ENCODE results near the gene PRKCB. TPM values are rescaled to one million over a fixed set of nuclear protein-coding genes. Genes with fewer than 3 reads are reported as not detected.

Gene PRKCB
- total and polyA plus RNA-seq, 12 donors = 0.30 to 8.8 (median 1.1) TPM

GRCh38 chr16:23807028-23807427, 28.8 kb upstream of the PRKCB start:
- no peak for TF ChIP-seq CTCF (IDR thresholded peaks at IDR 0.05)
- H3K4me3 ChIP-seq = no peak overlapping the region
- no peaks in the 10 kb centered on the region for H3K9me3 ChIP-seq
- H3K27ac ChIP-seq = no peak overlapping the region
- WGBS, 2 donors = 32 to 50% methylated on average over 1 of the region's 1 CpG
- peaks cover 0 to 68% (median 13%) of the 10 kb centered on the region in 7 donors for H3K27me3 ChIP-seq
- intact Hi-C loops (cut with DNase I) = loop anchor here in 6 of 10 donors (10.0 kb wide), 3 partner anchors 198 to 698 kb away; no protein-coding TSS in a partner anchor
- no peaks in the 10 kb centered on the region for H3K36me3 ChIP-seq
- DNase-seq (no peak), ATAC-seq (peak in 1 of 8 donors; percentile 35)
- H3K4me1 ChIP-seq = peaks cover 0 to 7% (median 0%) of the 10 kb centered on the region in 9 donors

- Histone ChIP-seq H3K27me3 (peaks cover 0 to 37% (median 17%) of the 10 kb centered on the region in 7 donors), H3K36me3 (no peaks in the 10 kb centered on the region), H3K4me1 (peaks cover 0 to 16% (median 0%) of the 10 kb centered on the region in 9 donors), H3K4me3 (no peak overlapping the region), H3K9me3 (peaks cover 0 to 3% (median 0%) of the 10 kb centered on the region in 11 donors), H3K27ac (no peak overlapping the region)
- WGBS, 2 donors = 91 to 94% methylated on average over 4 of the region's 4 CpGs
- DNase-seq (no peak), ATAC-seq (no peak)
- intact Hi-C loops (cut with DNase I) = no loop called here
- no peak for TF ChIP-seq CTCF (IDR thresholded peaks at IDR 0.05)
These were observed 14.3 kb upstream of the PRKCB start for GRCh38 chr16:23821467-23821866.

GRCh38 chr16:23821875-23822688, 13.7 kb upstream of the PRKCB start:
- Histone ChIP-seq H3K27me3 (peaks cover 0 to 32% (median 13%) of the 10 kb centered on the region in 7 donors), H3K4me1 (peaks cover 0 to 22% (median 0%) of the 10 kb centered on the region in 9 donors), H3K9me3 (peaks cover 0 to 3% (median 0%) of the 10 kb centered on the region in 11 donors), H3K27ac (no peak overlapping the region), H3K4me3 (no peak overlapping the region), H3K36me3 (no peaks in the 10 kb centered on the region)
- ATAC-seq (no peak), DNase-seq (no peak)
- intact Hi-C loops (cut with DNase I) = no loop called here
- 77 to 78% methylated on average over 6 of the region's 6 CpGs for WGBS, 2 donors
- no peak for TF ChIP-seq CTCF (IDR thresholded peaks at IDR 0.05)

GRCh38 chr16:23823475-23824384, 12.1 kb upstream of the PRKCB start:
- peaks cover 0 to 8% (median 0%) of the 10 kb centered on the region in 11 donors for H3K9me3 ChIP-seq
- ATAC-seq (no peak), DNase-seq (no peak)
- peaks cover 0 to 29% (median 0%) of the 10 kb centered on the region in 9 donors for H3K4me1 ChIP-seq
- intact Hi-C loops (cut with DNase I) = no loop called here
- no peaks in the 10 kb centered on the region for H3K36me3 ChIP-seq
- no peak overlapping the region for H3K27ac ChIP-seq
- H3K27me3 ChIP-seq = peaks cover 0 to 17% (median 5%) of the 10 kb centered on the region in 7 donors
- H3K4me3 ChIP-seq = no peak overlapping the region
- WGBS, 2 donors = 71 to 75% methylated on average over 9 of the region's 9 CpGs
- TF ChIP-seq CTCF (IDR thresholded peaks at IDR 0.05) = no peak
